Loucy (cell line): ENCODE results near the gene SNX25.
"Not testable (repeated sequence)": the region's sequence is repeated elsewhere in the genome, so short reads cannot be mapped to it uniquely, and the experiment has no call there.

ENCODE experiments used
- H2AFZ ChIP-seq: fragments of 200-600 bp; sonication (generic); 2 replicates; pipeline ENCODE4 v1.6.0; 2016; ENCODE audit warnings: antibody characterized with exemption, mild to moderate bottlenecking, low read length, moderate library complexity
- H3F3A ChIP-seq: fragments of 200-600 bp; 2 replicates; pipeline ENCODE4 v1.6.0; 2016; ENCODE audit warnings: antibody characterized with exemption, low read depth, mild to moderate bottlenecking
- H3K27me3 ChIP-seq: fragments of 200-600 bp; sonication (generic); 2 replicates; pipeline ENCODE4 v1.6.1; 2014; ENCODE audit warnings: low read length, mild to moderate bottlenecking; ENCODE audit not compliant: insufficient read depth, poor library complexity, severe bottlenecking
- H3K36me3 ChIP-seq: fragments of 200-600 bp; sonication (generic); 2 replicates; pipeline ENCODE4 v1.6.1; 2016; ENCODE audit warnings: low read length; ENCODE audit not compliant: insufficient read depth
- H3K4me1 ChIP-seq: fragments of 200-600 bp; sonication (generic); 2 replicates; pipeline ENCODE4 v1.5.1; 2014; ENCODE audit warnings: low read length, mild to moderate bottlenecking; ENCODE audit not compliant: insufficient read depth, poor library complexity, severe bottlenecking
- H3K4me2 ChIP-seq: fragments of 200-600 bp; sonication (generic); 2 replicates; pipeline ENCODE4 v1.6.0; 2014; ENCODE audit warnings: antibody characterized with exemption, low read length, low read depth, mild to moderate bottlenecking; ENCODE audit not compliant: poor library complexity, severe bottlenecking
- H3K4me3 ChIP-seq: fragments of 200-600 bp; sonication (generic); 2 replicates; pipeline ENCODE4 v1.5.1; 2014; ENCODE audit warnings: low read length, mild to moderate bottlenecking, mixed read lengths; ENCODE audit not compliant: poor library complexity, severe bottlenecking
- H3K79me2 ChIP-seq: fragments of 200-600 bp; sonication (generic); 2 replicates; pipeline ENCODE4 v1.6.1; 2014; ENCODE audit warnings: low read length; ENCODE audit not compliant: insufficient read depth
- H3K9ac ChIP-seq: fragments of 200-600 bp; sonication (generic); 2 replicates; pipeline ENCODE4 v1.6.0; 2014; ENCODE audit warnings: mild to moderate bottlenecking, low read depth, low read length, moderate library complexity; ENCODE audit not compliant: poor library complexity, severe bottlenecking
- H3K9me2 ChIP-seq: fragments of 200-600 bp; sonication (generic); replicated peaks from 2 replicates; pipeline ENCODE4 v1.6.1; 2016; ENCODE audit warnings: low read depth, low read length, mixed read lengths
- H3K9me3 ChIP-seq: fragments of 200-600 bp; sonication (generic); 2 replicates; pipeline ENCODE4 v1.6.1; 2014; ENCODE audit warnings: mild to moderate bottlenecking, antibody characterized with exemption, low read length, low read depth; ENCODE audit not compliant: insufficient read depth
- H4K20me1 ChIP-seq: fragments of 200-600 bp; sonication (generic); 2 replicates; pipeline ENCODE4 v1.6.0; 2014; ENCODE audit warnings: antibody characterized with exemption, low read length, mild to moderate bottlenecking; ENCODE audit not compliant: insufficient read depth, poor library complexity, severe bottlenecking
- EZH2phosphoT487 ChIP-seq: fragments of 200-600 bp; IDR thresholded peaks from 2 replicates; pipeline ENCODE4 v1.6.1; 2018; ENCODE audit warnings: antibody characterized with exemption, mild to moderate bottlenecking, moderate library complexity, borderline replicate concordance
- TF ChIP-seq, protein P1 (sequence below): fragments of 200-600 bp; sonication (generic); conservative IDR thresholded peaks from 2 replicates; pipeline ENCODE4 v1.5.1; 2014; ENCODE audit warnings: mild to moderate bottlenecking, antibody characterized with exemption, low read length

Gene SNX25

DNA sequence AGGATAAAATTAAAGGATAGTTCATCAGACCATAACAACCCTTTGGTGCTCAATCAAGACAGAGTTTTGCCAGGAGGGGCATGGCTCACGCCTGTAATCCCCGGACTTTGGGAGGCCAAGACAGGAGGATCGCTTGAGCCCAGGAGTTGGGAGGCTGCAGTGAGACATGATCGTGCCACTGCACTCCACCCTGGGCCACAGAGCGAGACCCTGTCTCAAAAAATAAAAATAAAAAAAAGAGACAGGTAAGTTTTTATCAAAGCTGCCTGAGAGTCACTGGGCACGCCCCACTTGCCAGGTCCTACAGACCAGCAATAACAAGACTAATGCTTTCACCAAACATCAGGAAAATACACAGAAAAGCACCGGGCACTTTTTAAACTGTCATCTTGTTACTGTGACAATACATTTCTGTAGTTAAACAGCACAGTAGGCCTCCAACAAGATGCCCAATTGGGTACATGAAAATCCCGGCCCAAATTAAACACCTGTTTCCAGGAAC, 6.4 kb upstream of the SNX25 start:
- peak overlapping the region; percentile 93 for H3K9ac ChIP-seq
- peak overlapping the region; percentile 82 for H3K4me3 ChIP-seq
- H3K9me2 ChIP-seq, result no peaks in the 10 kb centered on the region
- peaks cover 34% of the 10 kb centered on the region for H3K4me1 ChIP-seq
- H3K27me3 ChIP-seq, result no peaks in the 10 kb centered on the region
- H3K4me2 ChIP-seq, result peak overlapping the region; percentile 89
- H3K79me2 ChIP-seq, result no peaks in the 10 kb centered on the region
- no peaks in the 10 kb centered on the region for H3K36me3 ChIP-seq
- H2AFZ ChIP-seq, result peak overlapping the region; percentile 96
- peaks cover 13% of the 10 kb centered on the region for H4K20me1 ChIP-seq
- no peak for TF ChIP-seq EZH2phosphoT487
- TF ChIP-seq, protein P1, sequence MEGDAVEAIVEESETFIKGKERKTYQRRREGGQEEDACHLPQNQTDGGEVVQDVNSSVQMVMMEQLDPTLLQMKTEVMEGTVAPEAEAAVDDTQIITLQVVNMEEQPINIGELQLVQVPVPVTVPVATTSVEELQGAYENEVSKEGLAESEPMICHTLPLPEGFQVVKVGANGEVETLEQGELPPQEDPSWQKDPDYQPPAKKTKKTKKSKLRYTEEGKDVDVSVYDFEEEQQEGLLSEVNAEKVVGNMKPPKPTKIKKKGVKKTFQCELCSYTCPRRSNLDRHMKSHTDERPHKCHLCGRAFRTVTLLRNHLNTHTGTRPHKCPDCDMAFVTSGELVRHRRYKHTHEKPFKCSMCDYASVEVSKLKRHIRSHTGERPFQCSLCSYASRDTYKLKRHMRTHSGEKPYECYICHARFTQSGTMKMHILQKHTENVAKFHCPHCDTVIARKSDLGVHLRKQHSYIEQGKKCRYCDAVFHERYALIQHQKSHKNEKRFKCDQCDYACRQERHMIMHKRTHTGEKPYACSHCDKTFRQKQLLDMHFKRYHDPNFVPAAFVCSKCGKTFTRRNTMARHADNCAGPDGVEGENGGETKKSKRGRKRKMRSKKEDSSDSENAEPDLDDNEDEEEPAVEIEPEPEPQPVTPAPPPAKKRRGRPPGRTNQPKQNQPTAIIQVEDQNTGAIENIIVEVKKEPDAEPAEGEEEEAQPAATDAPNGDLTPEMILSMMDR, result no peak
- peaks cover 8% of the 10 kb centered on the region; the same call in 1 of the 2 replicates for H3F3A ChIP-seq
- no peaks in the 10 kb centered on the region for H3K9me3 ChIP-seq

DNA sequence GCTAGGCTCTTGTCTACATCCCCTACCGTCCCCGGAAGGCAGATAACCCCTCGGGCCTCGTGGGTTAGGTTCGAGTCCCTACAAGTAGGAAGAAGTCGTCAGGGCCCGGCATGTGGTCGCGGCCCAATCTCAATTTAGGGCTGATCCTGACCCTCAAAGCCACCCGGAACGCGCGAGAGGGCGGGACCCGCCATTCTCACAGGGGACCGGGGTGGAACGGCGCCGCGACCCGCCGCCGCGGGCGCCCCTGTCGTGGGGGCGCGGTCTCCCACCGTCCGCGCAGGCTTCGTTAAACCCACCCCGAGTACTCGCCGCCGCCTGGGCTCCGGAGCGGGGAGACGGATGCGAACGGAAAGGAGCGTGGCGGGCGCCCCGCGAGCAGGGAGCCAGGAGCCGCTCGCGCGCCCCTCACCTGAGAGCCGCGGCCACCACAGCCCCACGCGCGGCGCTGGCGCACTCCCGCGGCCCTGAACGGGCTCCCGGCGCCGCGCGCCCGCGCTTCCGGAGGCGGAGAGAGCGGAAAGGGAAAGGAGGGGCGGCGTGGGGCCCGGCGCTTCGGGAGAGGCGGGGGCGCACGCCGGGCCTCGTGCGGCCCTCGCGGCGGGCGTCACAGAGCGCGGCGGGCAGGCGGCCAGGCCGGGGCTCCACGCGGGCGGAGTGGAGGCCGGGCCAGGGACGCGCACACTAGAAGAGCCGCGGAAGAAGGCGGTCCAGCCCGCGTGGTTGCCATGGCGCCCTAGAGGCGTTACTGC, 5.7 kb upstream of the SNX25 start, which contains the start of gene CFAP97:
TSS of gene CFAP97 (minus strand) at position 515 of the 752 bp plus-strand sequence. CDS start 12,804 bp downstream, outside the sequence.
- Histone ChIP-seq H3K9ac (peak within 1 kb of the TSS; percentile 93), H3K36me3 (no peaks in the 10 kb centered on the region), H3K4me3 (peak within 1 kb of the TSS; percentile 82), H2AFZ (peak within 1 kb of the TSS; percentile 96), H3F3A (peaks cover 8% of the 10 kb centered on the region; the same call in 1 of the 2 replicates), H3K4me2 (peak within 1 kb of the TSS; percentile 89), H3K79me2 (no peaks in the 10 kb centered on the region), H3K4me1 (peaks cover 34% of the 10 kb centered on the region), H4K20me1 (peaks cover 13% of the 10 kb centered on the region), H3K27me3 (no peaks in the 10 kb centered on the region), H3K9me3 (no peaks in the 10 kb centered on the region), H3K9me2 (no peaks in the 10 kb centered on the region)
- TF ChIP-seq, protein P1, result no peak
- no peak for TF ChIP-seq EZH2phosphoT487

DNA sequence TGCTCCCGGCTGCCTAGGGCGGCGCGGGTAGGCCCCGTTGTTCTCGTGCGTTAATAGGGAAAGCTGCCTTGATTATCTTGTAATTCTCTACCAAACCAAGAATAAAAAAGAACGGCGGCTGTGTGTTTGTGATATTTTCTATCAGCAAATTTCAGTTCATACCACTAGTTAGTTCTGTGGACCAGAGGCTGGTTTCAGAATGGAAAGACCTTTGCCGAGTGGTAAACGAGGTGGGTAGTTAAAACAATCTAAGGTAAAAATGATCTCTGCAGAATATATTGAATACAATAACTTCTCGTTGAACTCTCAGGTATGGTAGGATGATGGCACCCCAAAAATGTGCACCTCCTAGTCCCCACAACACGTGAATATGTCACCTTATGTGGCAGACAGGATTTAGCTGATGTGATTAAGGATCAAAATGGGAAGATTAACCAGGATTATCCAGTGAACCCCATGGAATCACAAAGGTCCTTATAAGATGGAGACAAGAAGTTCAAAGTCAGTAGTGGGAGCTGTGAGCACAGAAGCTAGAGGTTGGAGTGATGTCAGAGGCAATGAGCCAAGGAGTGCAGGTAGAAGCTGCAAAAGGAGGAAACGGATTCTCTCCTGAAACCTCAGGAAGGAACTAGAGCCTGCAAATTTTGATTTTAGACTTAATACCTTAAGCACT, 5.0 kb upstream of the SNX25 start:
- peak overlapping the region; percentile 82 for H3K4me3 ChIP-seq
- no peaks in the 10 kb centered on the region for H3K27me3 ChIP-seq
- no peaks in the 10 kb centered on the region for H3K9me3 ChIP-seq
- peaks cover 34% of the 10 kb centered on the region for H3K4me1 ChIP-seq
- H3K4me2 ChIP-seq, result peak overlapping the region; percentile 89
- H3K79me2 ChIP-seq, result no peaks in the 10 kb centered on the region
- TF ChIP-seq, protein P1, result no peak
- no peak for TF ChIP-seq EZH2phosphoT487
- no peaks in the 10 kb centered on the region for H3K9me2 ChIP-seq
- H4K20me1 ChIP-seq, result peaks cover 13% of the 10 kb centered on the region
- no peaks in the 10 kb centered on the region for H3K36me3 ChIP-seq
- peak overlapping the region; percentile 92 for H2AFZ ChIP-seq
- peak overlapping the region; percentile 93 for H3K9ac ChIP-seq
- H3F3A ChIP-seq, result peaks cover 8% of the 10 kb centered on the region; the same call in 1 of the 2 replicates

DNA sequence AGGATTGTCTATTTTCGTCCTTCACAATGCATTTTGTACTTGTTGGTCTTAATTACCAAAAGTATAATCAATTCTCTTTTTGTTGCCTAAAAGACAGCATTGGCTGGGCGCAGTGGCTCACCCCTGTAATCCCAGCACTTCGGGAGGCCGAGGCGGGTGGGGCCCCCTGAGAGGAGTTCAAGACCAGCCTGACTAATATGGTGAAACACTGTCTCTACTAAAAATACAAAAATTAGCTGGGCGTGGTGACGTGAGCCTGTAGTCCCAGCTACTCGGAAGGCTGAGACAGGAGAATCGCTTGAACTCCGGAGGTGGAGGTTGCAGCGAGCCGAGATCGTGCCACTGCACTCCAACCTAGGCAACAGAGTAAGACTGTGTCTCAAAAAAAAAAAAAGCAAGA, 4.3 kb upstream of the SNX25 start:
- not testable (repeated sequence) for H3F3A ChIP-seq, H2AFZ ChIP-seq, H3K36me3 ChIP-seq, H3K27me3 ChIP-seq, H3K9me2 ChIP-seq, H3K9ac ChIP-seq, H3K79me2 ChIP-seq, H3K9me3 ChIP-seq
- peaks cover 13% of the 10 kb centered on the region for H4K20me1 ChIP-seq
- H3K4me3 ChIP-seq, result peak overlapping the region; percentile 82
- peak overlapping the region; percentile 89 for H3K4me2 ChIP-seq
- peaks cover 34% of the 10 kb centered on the region for H3K4me1 ChIP-seq
